Esophagus muscularis mucosa (tissue), 3 donors: ENCODE data around the gene RPH3AL.

Experiments
- CTCF ChIP-seq, 3 experiments: fragments of 200-600 bp in 2 of 3; fragments of 450-650 bp in 1 of 3; sonication (generic) in 2 of 3; IDR thresholded peaks; one replicate each; pipeline ENCODE4 v1.5.1; 2017 to 2019; ENCODE audit warnings: antibody characterized with exemption in 3 of 3, mild to moderate bottlenecking in 2 of 3, moderate library complexity in 1 of 3
- POLR2A ChIP-seq: fragments of 450-650 bp; IDR thresholded peaks from one replicate; pipeline ENCODE4 v1.6.1; 2017; ENCODE audit warnings: antibody characterized with exemption, moderate library complexity, mild to moderate bottlenecking, low read depth

DNA sequence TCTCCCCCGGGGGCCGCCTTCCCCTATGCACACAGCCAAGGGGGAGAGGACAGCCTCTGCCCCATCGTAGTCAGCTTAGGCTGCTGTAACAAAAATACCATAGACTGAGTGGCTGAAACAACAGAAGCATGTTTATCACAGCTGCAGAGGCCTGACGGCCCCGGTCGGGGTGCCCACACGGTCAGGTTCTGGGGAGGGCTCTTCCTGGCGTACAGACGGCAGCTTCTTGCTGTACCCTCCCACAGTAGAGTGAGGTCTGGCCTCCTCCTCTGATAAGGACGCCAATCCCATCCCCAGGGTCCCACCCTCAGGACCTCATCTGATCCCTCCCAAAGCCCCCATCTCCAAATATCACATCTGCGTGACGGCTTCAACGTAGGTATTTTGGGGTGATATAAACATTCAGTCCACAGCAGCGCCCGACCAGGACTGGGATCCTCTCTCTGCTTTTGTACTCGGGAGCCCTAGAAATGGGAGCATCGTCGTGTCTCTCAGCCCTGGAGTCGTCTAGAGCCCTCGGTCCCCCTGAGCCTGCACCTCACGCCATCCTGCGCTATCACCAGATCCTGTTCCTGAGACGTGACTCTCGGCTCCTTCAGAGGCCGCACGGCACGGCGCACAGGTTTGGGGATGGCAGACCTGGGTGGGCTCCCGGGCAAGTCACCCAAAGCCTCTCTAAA is 67.8 kb downstream of the RPH3AL start:
- no peak for TF ChIP-seq CTCF (IDR thresholded peaks at IDR 0.05)
- TF ChIP-seq POLR2A, result no peak
